Neural cell (in vitro differentiated cells): Measurements from ENCODE around the gene IFNB1. TPM values are rescaled to one million over a fixed set of nuclear protein-coding genes. Genes with fewer than 3 reads are reported as not detected.

ENCODE experiments used
- H2AFZ ChIP-seq: fragments of 200-600, 300-800 bp; sonication (generic), shearing (Covaris generic); 2 replicates; pipeline ENCODE4 v1.6.0; 2014; ENCODE audit warnings: low read depth, mild to moderate bottlenecking, antibody characterized with exemption, low read length, moderate library complexity
- H3F3A ChIP-seq: fragments of 200-600 bp; shearing (Covaris generic); 2 replicates; pipeline ENCODE4 v1.6.1; 2016; ENCODE audit warnings: mild to moderate bottlenecking, moderate library complexity, mixed read lengths, antibody characterized with exemption, low read length; ENCODE audit not compliant: insufficient read depth, poor library complexity, severe bottlenecking
- H3K27ac ChIP-seq: fragments of 200-600, 300-800 bp; sonication (generic), shearing (Covaris generic); 2 replicates; pipeline ENCODE4 v1.5.1; 2014; ENCODE audit warnings: mild to moderate bottlenecking, low read length, moderate library complexity
- H3K27me3 ChIP-seq: fragments of 300-800, 200-600 bp; sonication (generic), shearing (Covaris generic); 2 replicates; pipeline ENCODE4 v1.6.0; 2014; ENCODE audit warnings: mild to moderate bottlenecking, low read depth, low read length, moderate library complexity; ENCODE audit not compliant: insufficient read depth
- H3K36me3 ChIP-seq: fragments of 300-800, 200-600 bp; sonication (generic), shearing (Covaris generic); 2 replicates; pipeline ENCODE4 v1.5.1; 2014; ENCODE audit warnings: mild to moderate bottlenecking, antibody characterized with exemption, low read length, moderate library complexity; ENCODE audit not compliant: insufficient read depth
- H3K4me2 ChIP-seq: fragments of 300-800, 200-600 bp; sonication (generic), shearing (Covaris generic); 2 replicates; pipeline ENCODE4 v1.6.0; 2014; ENCODE audit warnings: mild to moderate bottlenecking, low read length
- H3K4me3 ChIP-seq: fragments of 300-800, 200-600 bp; sonication (generic), shearing (Covaris generic); 2 replicates; pipeline ENCODE4 v1.5.1; 2014; ENCODE audit warnings: mild to moderate bottlenecking, low read length, moderate library complexity
- H3K79me2 ChIP-seq: fragments of 200-600 bp; shearing (Covaris generic); replicated peaks from 2 replicates; pipeline ENCODE4 v1.6.0; 2014; ENCODE audit warnings: mild to moderate bottlenecking, low read length, moderate library complexity; ENCODE audit not compliant: insufficient read depth
- H3K9ac ChIP-seq: fragments of 300-800, 200-600 bp; sonication (generic), shearing (Covaris generic); 2 replicates; pipeline ENCODE4 v1.6.1; 2016; ENCODE audit warnings: mild to moderate bottlenecking, low read length, mixed read lengths
- H3K9me2 ChIP-seq: fragments of 200-600 bp; shearing (Covaris generic); 2 replicates; pipeline ENCODE4 v1.6.1; 2016; ENCODE audit warnings: mild to moderate bottlenecking, low read length, mixed read lengths; ENCODE audit not compliant: insufficient read depth
- H3K9me3 ChIP-seq: fragments of 200-600, 300-800 bp; sonication (generic), shearing (Covaris generic); 2 replicates; pipeline ENCODE4 v1.6.1; 2016; ENCODE audit warnings: mild to moderate bottlenecking, mixed run types, low read length, moderate library complexity, mixed read lengths
- H4K20me1 ChIP-seq: fragments of 200-600 bp; shearing (Covaris generic); 2 replicates; pipeline ENCODE4 v1.6.1; 2016; ENCODE audit warnings: mild to moderate bottlenecking, mixed run types; ENCODE audit not compliant: insufficient read depth
- CTCF ChIP-seq: fragments of 450-650 bp; IDR thresholded peaks from 2 replicates; pipeline ENCODE4 v1.5.1; 2014; ENCODE audit warnings: antibody characterized with exemption, mild to moderate bottlenecking, moderate library complexity; ENCODE audit not compliant: poor library complexity, severe bottlenecking
- EP300 ChIP-seq: fragments of 450-650 bp; conservative IDR thresholded peaks from 2 replicates; pipeline ENCODE4 v1.6.1; 2014; ENCODE audit warnings: antibody characterized with exemption, mild to moderate bottlenecking, moderate library complexity; ENCODE audit not compliant: poor library complexity, severe bottlenecking
- EZH2 ChIP-seq: fragments of 200-600, 300-800 bp; shearing (Covaris generic), sonication (generic); IDR thresholded peaks from 2 replicates; pipeline ENCODE4 v1.6.1; 2014; ENCODE audit warnings: antibody characterized with exemption, low read length, borderline replicate concordance, mild to moderate bottlenecking; ENCODE audit not compliant: insufficient read depth, poor library complexity, severe bottlenecking
- MXI1 ChIP-seq: fragments of 450-650 bp; conservative IDR thresholded peaks from 2 replicates; pipeline ENCODE4 v1.6.1; 2014; ENCODE audit warnings: antibody characterized with exemption, mild to moderate bottlenecking; ENCODE audit not compliant: poor library complexity, severe bottlenecking
- POLR2AphosphoS5 ChIP-seq: IDR thresholded peaks from 2 replicates; pipeline ENCODE4 v1.6.1; 2012
- RAD21 ChIP-seq: fragments of 450-650 bp; conservative IDR thresholded peaks from 2 replicates; pipeline ENCODE4 v1.6.1; 2014; ENCODE audit warnings: antibody characterized with exemption, mild to moderate bottlenecking, moderate library complexity
- REST ChIP-seq: IDR thresholded peaks from 2 replicates; pipeline ENCODE4 v1.6.1; 2012; ENCODE audit warnings: borderline replicate concordance
- SMC3 ChIP-seq: fragments of 450-650 bp; conservative IDR thresholded peaks from 2 replicates; pipeline ENCODE4 v1.6.1; 2014; ENCODE audit warnings: antibody characterized with exemption, mild to moderate bottlenecking, moderate library complexity; ENCODE audit not compliant: poor library complexity
- TAF1 ChIP-seq: IDR thresholded peaks from 2 replicates; pipeline ENCODE4 v1.6.1; 2012; ENCODE audit warnings: low read depth
- polyA plus RNA-seq: library from polyadenylated mRNA; depleted of rRNA; stranded (reverse); fragments of >200 nt; gene quantifications from 2 replicates; pipeline ENCODE4 v1.2.3, GENCODE V29; 2014

The IFNB1 gene
- polyA plus RNA-seq, 1 donor from 2014 or later = not detected

- Histone ChIP-seq H3K9me2 (no peaks in the 10 kb centered on the region), H4K20me1 (no peaks in the 10 kb centered on the region), H3F3A (no peaks in the 10 kb centered on the region), H3K27ac (no peak overlapping the region), H2AFZ (no peak overlapping the region), H3K27me3 (no peaks in the 10 kb centered on the region), H3K9ac (no peak overlapping the region), H3K79me2 (no peaks in the 10 kb centered on the region), H3K9me3 (no peaks in the 10 kb centered on the region), H3K36me3 (no peaks in the 10 kb centered on the region), H3K4me3 (no peak overlapping the region), H3K4me2 (no peak overlapping the region)
- TF ChIP-seq EP300 (no peak), SMC3 (no peak), POLR2AphosphoS5 (no peak), TAF1 (no peak), EZH2 (no peak), RAD21 (no peak)
These were observed 17.8 kb upstream of the IFNB1 start for GRCh38 chr9:21095561-21095960.

- Histone ChIP-seq H3K9me3 (no peaks in the 10 kb centered on the region), H3K4me3 (no peak overlapping the region), H3K36me3 (no peaks in the 10 kb centered on the region), H3K79me2 (no peaks in the 10 kb centered on the region), H4K20me1 (no peaks in the 10 kb centered on the region), H3K9ac (no peak overlapping the region), H3K4me2 (no peak overlapping the region), H3K9me2 (no peaks in the 10 kb centered on the region), H3F3A (no peaks in the 10 kb centered on the region), H3K27ac (no peak overlapping the region), H3K27me3 (no peaks in the 10 kb centered on the region), H2AFZ (no peak overlapping the region)
- TF ChIP-seq CTCF (no peak), MXI1 (no peak), POLR2AphosphoS5 (no peak), EP300 (no peak), RAD21 (no peak), EZH2 (no peak), REST (no peak), TAF1 (no peak), SMC3 (no peak)
These were observed 8.8 kb upstream of the IFNB1 start for GRCh38 chr9:21086538-21086937.

GRCh38 chr9:21085005-21085404 lies 7.3 kb upstream of the IFNB1 start:
- no peak for TF ChIP-seq RAD21
- no peak for TF ChIP-seq POLR2AphosphoS5
- no peak for TF ChIP-seq SMC3
- TF ChIP-seq CTCF = no peak
- TF ChIP-seq TAF1 = no peak
- TF ChIP-seq MXI1 = no peak
- TF ChIP-seq EP300 = no peak
- no peak for TF ChIP-seq REST
- no peak for TF ChIP-seq EZH2
- Histone ChIP-seq H3K36me3 (no peaks in the 10 kb centered on the region), H4K20me1 (no peaks in the 10 kb centered on the region), H3F3A (no peaks in the 10 kb centered on the region), H3K27ac (no peak overlapping the region), H3K9me3 (no peaks in the 10 kb centered on the region), H3K27me3 (no peaks in the 10 kb centered on the region), H2AFZ (no peak overlapping the region), H3K79me2 (no peaks in the 10 kb centered on the region), H3K4me3 (no peak overlapping the region), H3K4me2 (no peak overlapping the region), H3K9ac (no peak overlapping the region), H3K9me2 (no peaks in the 10 kb centered on the region)
